ENCODE results near the gene VIT.

VIT gene

GRCh38 chr2:36663851-36664695, 32.4 kb upstream of the VIT start:
- no peak overlapping the region for H3K4me3 ChIP-seq (ENCODE audit: low read depth, low read length)
- ChIA-PET POLR2A (interaction anchor here (0.6 to 1.2 kb wide), 3 partner anchors 107 to 308 kb away, joined by 3 read pairs; partner anchors contain the start of gene CRIM1), CTCF (interaction anchor here (0.7 to 5.4 kb wide), 62 partner anchors 8 to 785 kb away, joined by 3 to 60 read pairs (median 4); partner anchors contain the start of genes CRIM1 and VIT)
- no peak for DNase-seq (ENCODE audit: low read depth, low spot score)
- peak; percentile 55 for TF ChIP-seq CTCF (IDR thresholded peaks at IDR 0.05; ENCODE audit: insufficient read depth, low read length, missing control alignments)

- no peak for DNase-seq (ENCODE audit: low read depth, low spot score)
- ChIA-PET CTCF (interaction anchor here (0.7 to 5.4 kb wide), 62 partner anchors 8 to 785 kb away, joined by 3 to 60 read pairs (median 4); partner anchors contain the start of genes CRIM1 and VIT), POLR2A (interaction anchor here (0.6 to 1.2 kb wide), 2 partner anchors 107 to 309 kb away, joined by 3 read pairs; partner anchors contain the start of gene CRIM1)
- no peak for TF ChIP-seq CTCF (IDR thresholded peaks at IDR 0.05; ENCODE audit: insufficient read depth, low read length, missing control alignments)
- H3K4me3 ChIP-seq (ENCODE audit: low read depth, low read length) = no peak overlapping the region
Observed at GRCh38 chr2:36664696-36665076, 31.8 kb upstream of the VIT start.

GRCh38 chr2:36667931-36668330, 28.6 kb upstream of the VIT start:
- TF ChIP-seq CTCF (IDR thresholded peaks at IDR 0.05; ENCODE audit: insufficient read depth, low read length, missing control alignments) = no peak
- CTCF ChIA-PET = interaction anchor here (0.7 to 1.4 kb wide), 6 partner anchors 8 to 315 kb away, joined by 3 to 4 read pairs (median 3); no protein-coding TSS in a partner anchor

GRCh38 chr2:36670881-36671595, 25.5 kb upstream of the VIT start:
- DNase-seq (ENCODE audit: low read depth, low spot score) = no peak
- ChIA-PET POLR2A (no interaction called here), CTCF (interaction anchor here (0.6 to 3.1 kb wide), 13 partner anchors 10 to 799 kb away, joined by 3 to 28 read pairs (median 5); no protein-coding TSS in a partner anchor)

More at GRCh38 chr2:36667931-36668330, 28.6 kb upstream of the VIT start:
- H3K4me3 ChIP-seq (ENCODE audit: low read depth, low read length) = no peak overlapping the region
- POLR2A ChIA-PET = no interaction called here
- no peak for DNase-seq (ENCODE audit: low read depth, low spot score)

GRCh38 chr2:36671731-36672130, 24.8 kb upstream of the VIT start:
- CTCF ChIA-PET = interaction anchor here (0.6 to 3.1 kb wide), 24 partner anchors 10 to 799 kb away, joined by 3 to 28 read pairs (median 4); no protein-coding TSS in a partner anchor
- no peak for DNase-seq (ENCODE audit: low read depth, low spot score)
- TF ChIP-seq CTCF (IDR thresholded peaks at IDR 0.05; ENCODE audit: insufficient read depth, low read length, missing control alignments) = no peak
- POLR2A ChIA-PET = no interaction called here
- no peak overlapping the region for H3K4me3 ChIP-seq (ENCODE audit: low read depth, low read length)

More at GRCh38 chr2:36670881-36671595, 25.5 kb upstream of the VIT start:
- no peak for TF ChIP-seq CTCF (IDR thresholded peaks at IDR 0.05; ENCODE audit: insufficient read depth, low read length, missing control alignments)
- H3K4me3 ChIP-seq (ENCODE audit: low read depth, low read length) = no peak overlapping the region

All from AG04449 (cell line).